ENCODE measurements around the gene GPBAR1. TPM values are rescaled to one million over a fixed set of nuclear protein-coding genes. Genes with fewer than 3 reads are reported as not detected.
"Not testable (repeated sequence)": the region's sequence is repeated elsewhere in the genome, so short reads cannot be mapped to it uniquely, and the experiment has no call there.

Gene GPBAR1
- total RNA-seq, 2 donors from 2014 or later: 3.1 to 90.3 TPM

DNA sequence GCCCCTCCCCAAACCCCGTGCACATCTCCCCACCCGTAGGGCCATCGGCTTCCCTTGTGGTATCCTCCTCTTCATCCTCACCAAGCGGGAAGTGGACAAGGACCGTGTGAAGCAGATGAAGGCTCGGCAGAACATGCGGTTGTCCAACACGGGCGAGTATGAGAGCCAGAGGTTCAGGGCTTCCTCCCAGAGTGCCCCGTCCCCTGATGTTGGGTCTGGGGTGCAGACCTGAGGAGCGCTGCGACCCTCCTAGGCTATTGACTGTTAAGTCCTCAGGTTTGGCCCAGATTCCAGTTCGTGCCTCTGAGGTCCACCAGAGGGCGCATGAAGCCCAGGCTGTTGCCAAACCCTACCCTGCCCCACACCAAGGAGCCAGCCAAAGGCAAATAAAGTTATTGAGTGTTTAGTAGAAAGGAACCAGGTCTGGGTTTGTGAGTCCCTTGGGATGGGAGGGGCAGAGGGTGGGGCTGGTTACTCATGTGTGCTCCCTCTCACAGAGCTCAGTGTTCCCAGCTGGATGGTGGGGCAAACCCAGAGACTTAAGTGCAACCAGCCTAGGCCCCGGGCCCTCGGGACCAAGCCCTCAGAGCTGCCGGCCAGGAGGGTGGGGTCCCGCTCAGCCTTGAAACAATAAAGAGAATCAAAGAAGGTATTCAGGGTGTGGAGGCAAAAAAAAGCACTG is 11.9 kb downstream of the GPBAR1 start:
- 9 to 13% methylated on average over 16 to 18 of the region's 18 CpGs for WGBS, 2 donors
- H3K4me3 ChIP-seq: no peak overlapping the region

DNA sequence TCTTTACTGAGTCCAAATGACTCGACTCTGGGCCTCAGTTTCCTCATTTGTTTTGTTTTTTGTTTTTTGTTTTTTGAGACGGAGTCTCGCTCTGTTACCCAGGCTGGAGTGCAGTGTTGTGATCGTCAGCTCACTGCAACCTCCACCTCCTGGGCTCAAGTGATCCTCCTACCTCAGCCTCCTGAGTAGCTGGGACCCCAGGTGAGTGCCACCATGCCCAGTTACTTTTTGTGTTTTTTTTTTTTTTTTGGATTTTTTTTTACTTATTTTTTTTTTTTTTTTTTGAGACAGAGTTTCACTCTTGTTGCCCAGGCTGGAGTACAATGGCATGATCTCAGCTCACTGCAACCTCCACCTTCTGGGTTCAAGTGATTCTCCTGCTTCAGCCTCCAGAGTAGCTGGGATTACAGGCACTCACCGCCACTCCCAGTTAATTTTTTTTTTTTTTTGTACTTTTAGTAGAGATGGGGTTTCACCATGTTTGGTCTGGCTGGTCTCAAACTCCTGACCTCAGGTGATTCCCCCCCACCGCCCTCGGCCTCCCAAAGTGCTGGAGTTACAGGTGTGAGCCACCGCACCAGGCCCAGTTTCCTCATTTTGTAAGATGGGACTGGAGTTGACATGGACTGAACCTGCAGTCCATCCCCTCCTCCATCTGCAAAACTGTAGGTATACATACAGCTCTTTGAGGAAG is 12.5 kb downstream of the GPBAR1 start:
- DNase-seq: peak in 1 of 4 donors; percentile 14
- intact Hi-C loops (cut with DNase I); ATAC-seq; H3K27me3 ChIP-seq; H3K4me3 ChIP-seq; H3K9me3 ChIP-seq: not testable (repeated sequence)
- 78 to 82% methylated on average over 8 of the region's 8 CpGs for WGBS, 2 donors
- Histone ChIP-seq H3K36me3 (replicated peaks in 1 of 2; ENCODE audit: insufficient read depth in 1 of 2, low read depth in 2 of 2) (peaks cover 33 to 40% of the 10 kb centered on the region in 2 donors), H3K27ac (peak overlapping the region; percentile 56 to 88 (median 78)), H3K4me1 (peaks cover 46% of the 10 kb centered on the region)

More for the DNA sequence above, 11.9 kb downstream of the GPBAR1 start:
- H3K36me3 ChIP-seq (replicated peaks in 1 of 2; ENCODE audit: insufficient read depth in 1 of 2, low read depth in 2 of 2): peaks cover 26 to 35% of the 10 kb centered on the region in 2 donors
- H3K27me3 ChIP-seq: no peaks in the 10 kb centered on the region
- H3K4me1 ChIP-seq: peaks cover 50% of the 10 kb centered on the region
- no peaks in the 10 kb centered on the region for H3K9me3 ChIP-seq
- DNase-seq: peak; percentile 91 to 96 (median 95)
- intact Hi-C loops (cut with DNase I): no loop called here
- TF ChIP-seq, protein P1, sequence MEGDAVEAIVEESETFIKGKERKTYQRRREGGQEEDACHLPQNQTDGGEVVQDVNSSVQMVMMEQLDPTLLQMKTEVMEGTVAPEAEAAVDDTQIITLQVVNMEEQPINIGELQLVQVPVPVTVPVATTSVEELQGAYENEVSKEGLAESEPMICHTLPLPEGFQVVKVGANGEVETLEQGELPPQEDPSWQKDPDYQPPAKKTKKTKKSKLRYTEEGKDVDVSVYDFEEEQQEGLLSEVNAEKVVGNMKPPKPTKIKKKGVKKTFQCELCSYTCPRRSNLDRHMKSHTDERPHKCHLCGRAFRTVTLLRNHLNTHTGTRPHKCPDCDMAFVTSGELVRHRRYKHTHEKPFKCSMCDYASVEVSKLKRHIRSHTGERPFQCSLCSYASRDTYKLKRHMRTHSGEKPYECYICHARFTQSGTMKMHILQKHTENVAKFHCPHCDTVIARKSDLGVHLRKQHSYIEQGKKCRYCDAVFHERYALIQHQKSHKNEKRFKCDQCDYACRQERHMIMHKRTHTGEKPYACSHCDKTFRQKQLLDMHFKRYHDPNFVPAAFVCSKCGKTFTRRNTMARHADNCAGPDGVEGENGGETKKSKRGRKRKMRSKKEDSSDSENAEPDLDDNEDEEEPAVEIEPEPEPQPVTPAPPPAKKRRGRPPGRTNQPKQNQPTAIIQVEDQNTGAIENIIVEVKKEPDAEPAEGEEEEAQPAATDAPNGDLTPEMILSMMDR (IDR thresholded peaks at IDR 0.05): peak; percentile 79 to 98 (median 96)
- peak in 2 of 3 donors; percentile 37 to 52 for TF ChIP-seq POLR2A (IDR thresholded peaks at IDR 0.05)
- peak overlapping the region; percentile 55 to 88 (median 78) for H3K27ac ChIP-seq
- ATAC-seq: peak; percentile 69

DNA sequence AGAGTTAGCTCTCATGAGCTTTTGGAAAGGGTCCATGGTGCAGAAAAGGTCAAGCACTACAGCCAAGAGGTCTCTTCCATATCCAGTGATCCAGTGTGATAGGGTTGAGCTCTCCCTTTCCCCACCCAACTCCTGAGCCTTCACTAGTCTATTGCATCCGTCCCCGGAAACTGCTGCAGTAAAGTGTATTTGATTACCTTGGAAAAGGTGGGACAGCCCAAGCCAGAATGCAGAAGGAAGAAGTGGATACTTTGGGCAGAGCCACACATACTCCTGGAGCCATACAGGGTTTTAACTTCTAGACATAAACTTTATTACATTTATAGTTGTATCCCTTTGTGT is 13.1 kb downstream of the GPBAR1 start:
- peaks cover 48% of the 10 kb centered on the region for H3K4me1 ChIP-seq
- DNase-seq: no peak

DNA sequence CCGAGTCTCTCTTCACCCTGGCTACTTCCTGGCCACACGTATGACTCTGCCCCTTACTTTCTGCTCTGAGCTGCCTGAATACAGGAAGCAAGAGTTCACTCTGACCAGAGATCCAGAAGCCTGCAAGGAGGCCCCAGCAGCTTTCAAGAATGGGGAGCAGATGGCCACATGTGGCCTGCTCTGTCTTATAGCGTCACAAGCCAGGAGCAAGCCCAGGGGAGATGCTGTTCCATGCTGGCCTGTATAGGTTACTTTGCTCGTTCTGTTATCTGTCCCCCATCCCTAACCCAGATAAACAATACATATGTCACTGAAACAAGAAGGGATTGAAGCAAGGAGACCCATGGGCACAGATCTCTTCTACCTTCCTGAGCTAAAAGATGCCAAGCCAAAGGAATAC is 13.8 kb downstream of the GPBAR1 start:
- Histone ChIP-seq H3K4me3 (no peak overlapping the region), H3K36me3 (replicated peaks in 1 of 2; ENCODE audit: insufficient read depth in 1 of 2, low read depth in 2 of 2) (peaks cover 43 to 50% of the 10 kb centered on the region in 2 donors), H3K27me3 (no peaks in the 10 kb centered on the region), H3K9me3 (no peaks in the 10 kb centered on the region), H3K4me1 (peaks cover 50% of the 10 kb centered on the region), H3K27ac (peak overlapping the region in 3 of 4 donors; percentile 28 to 88 (median 85))
- ATAC-seq: no peak
- TF ChIP-seq, protein P1 (IDR thresholded peaks at IDR 0.05): no peak
- TF ChIP-seq POLR2A (IDR thresholded peaks at IDR 0.05): no peak
- no peak for DNase-seq
- intact Hi-C loops (cut with DNase I): no loop called here
- WGBS, 2 donors: 69 to 71% methylated on average over 4 of the region's 4 CpGs

More for the DNA sequence above, 13.1 kb downstream of the GPBAR1 start:
- H3K36me3 ChIP-seq (replicated peaks in 1 of 2; ENCODE audit: insufficient read depth in 1 of 2, low read depth in 2 of 2): peaks cover 36 to 43% of the 10 kb centered on the region in 2 donors
- no peaks in the 10 kb centered on the region for H3K27me3 ChIP-seq
- H3K27ac ChIP-seq: peak overlapping the region; percentile 56 to 88 (median 78)
- intact Hi-C loops (cut with DNase I): no loop called here
- TF ChIP-seq POLR2A (IDR thresholded peaks at IDR 0.05): no peak
- TF ChIP-seq, protein P1 (IDR thresholded peaks at IDR 0.05): no peak
- no peak overlapping the region for H3K4me3 ChIP-seq
- ATAC-seq: no peak
- WGBS, 2 donors: 68 to 76% methylated on average over 2 of the region's 2 CpGs
- H3K9me3 ChIP-seq: no peaks in the 10 kb centered on the region

DNA sequence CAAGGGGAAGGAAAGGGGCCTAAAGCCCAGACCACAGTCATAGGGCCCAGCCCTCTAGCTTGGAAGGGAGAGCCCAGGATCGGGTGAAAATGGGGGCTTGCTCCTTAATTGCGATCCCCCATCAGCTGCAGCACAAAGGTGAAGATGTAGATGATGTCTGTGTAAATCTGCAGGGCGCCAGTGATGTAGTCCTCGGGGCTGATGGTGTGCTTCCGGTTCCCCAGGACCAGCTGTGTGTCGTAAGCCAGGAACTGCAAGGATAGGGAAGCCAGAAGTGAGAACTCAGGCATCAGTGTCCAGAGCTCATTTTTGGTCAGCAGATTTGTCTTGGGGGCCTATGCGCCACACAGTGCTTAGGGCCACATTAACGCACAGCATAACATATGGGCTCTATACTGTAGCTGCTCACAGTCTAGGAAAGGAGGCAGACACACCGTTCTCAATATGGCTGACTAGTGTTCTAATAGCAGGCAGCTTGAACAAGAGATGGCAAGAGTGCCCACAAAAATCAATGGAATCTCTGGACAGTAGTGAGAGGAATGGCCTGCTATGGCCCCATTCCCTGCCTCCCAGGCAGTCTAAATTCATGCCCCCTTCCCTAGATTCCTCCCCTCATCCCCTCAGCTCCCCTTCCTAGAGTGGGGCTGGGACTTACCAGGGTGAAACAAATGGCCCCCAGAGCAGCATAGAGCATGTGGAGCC is 14.7 kb downstream of the GPBAR1 start:
- Histone ChIP-seq H3K9me3 (no peaks in the 10 kb centered on the region), H3K4me1 (peaks cover 59% of the 10 kb centered on the region), H3K27ac (peak overlapping the region in 3 of 4 donors; percentile 0 to 85 (median 28)), H3K27me3 (no peaks in the 10 kb centered on the region), H3K4me3 (no peak overlapping the region), H3K36me3 (replicated peaks in 1 of 2; ENCODE audit: insufficient read depth in 1 of 2, low read depth in 2 of 2) (peaks cover 53 to 59% of the 10 kb centered on the region in 2 donors)
- ATAC-seq (no peak), DNase-seq (no peak)
- WGBS, 2 donors: 77 to 81% methylated on average over 7 to 9 of the region's 9 CpGs
- TF ChIP-seq, protein P1 (IDR thresholded peaks at IDR 0.05): no peak
- no peak for TF ChIP-seq POLR2A (IDR thresholded peaks at IDR 0.05)
- intact Hi-C loops (cut with DNase I): no loop called here

Data from body of pancreas (tissue), 4 donors.